ENCODE measurements around the gene C11orf21. TPM values are rescaled to one million over a fixed set of nuclear protein-coding genes. Genes with fewer than 3 reads are reported as not detected.

Gene C11orf21
- polyA plus RNA-seq, 3 donors: 10.8 to 135 (median 13.1) TPM

- H3K4me3 Mint-ChIP-seq: peak overlapping the region in 1 of 2 donors; percentile 43
- Histone ChIP-seq H3K4me1 (ENCODE audit: control insufficient read depth in 1 of 2, insufficient read depth in 2 of 2, low read length in 2 of 2) (peaks cover 19 to 32% of the 10 kb centered on the region in 2 donors), H3K4me2 (replicated peaks; ENCODE audit: extremely low read depth, low read length, poor library complexity, severe bottlenecking) (no peak overlapping the region), H3K4me3 (replicated peaks in 1 of 3; ENCODE audit: low read depth in 2 of 3, low read length in 3 of 3) (no peak overlapping the region), H3K9ac (ENCODE audit: insufficient read depth, low read length, poor library complexity, severe bottlenecking) (no peak overlapping the region), H3K27me3 (ENCODE audit: control insufficient read depth in 2 of 2, insufficient read depth in 2 of 2, low read length in 2 of 2) (peaks cover 0 to 14% of the 10 kb centered on the region in 2 donors), H2AFZ (ENCODE audit: insufficient read depth, low read depth, low read length, poor library complexity, severe bottlenecking) (no peak overlapping the region), H3K9me3 (replicated peaks in 1 of 2; ENCODE audit: control insufficient read depth in 1 of 2, insufficient read depth in 1 of 2, low read length in 2 of 2) (peaks cover 0 to 2% of the 10 kb centered on the region in 2 donors), H3K79me2 (ENCODE audit: insufficient read depth, low read length) (no peaks in the 10 kb centered on the region), H4K20me1 (ENCODE audit: insufficient read depth, low read length) (no peaks in the 10 kb centered on the region), H3K27ac (ENCODE audit: low read depth in 1 of 2, low read length in 2 of 2) (no peak overlapping the region), H3K36me3 (replicated peaks in 1 of 2; ENCODE audit: control insufficient read depth in 1 of 2, insufficient read depth in 2 of 2, low read length in 2 of 2) (no peaks in the 10 kb centered on the region)
- intact Hi-C loops (cut with micrococcal nuclease): no loop called here
- H3K4me1 Mint-ChIP-seq: peaks cover 14% of the 10 kb centered on the region
- H3K27ac Mint-ChIP-seq: peak overlapping the region in 1 of 7 donors; percentile 23
- H3K9me3 Mint-ChIP-seq: peaks cover 2 to 14% (median 8%) of the 10 kb centered on the region in 7 donors
- TF ChIP-seq, protein P1, sequence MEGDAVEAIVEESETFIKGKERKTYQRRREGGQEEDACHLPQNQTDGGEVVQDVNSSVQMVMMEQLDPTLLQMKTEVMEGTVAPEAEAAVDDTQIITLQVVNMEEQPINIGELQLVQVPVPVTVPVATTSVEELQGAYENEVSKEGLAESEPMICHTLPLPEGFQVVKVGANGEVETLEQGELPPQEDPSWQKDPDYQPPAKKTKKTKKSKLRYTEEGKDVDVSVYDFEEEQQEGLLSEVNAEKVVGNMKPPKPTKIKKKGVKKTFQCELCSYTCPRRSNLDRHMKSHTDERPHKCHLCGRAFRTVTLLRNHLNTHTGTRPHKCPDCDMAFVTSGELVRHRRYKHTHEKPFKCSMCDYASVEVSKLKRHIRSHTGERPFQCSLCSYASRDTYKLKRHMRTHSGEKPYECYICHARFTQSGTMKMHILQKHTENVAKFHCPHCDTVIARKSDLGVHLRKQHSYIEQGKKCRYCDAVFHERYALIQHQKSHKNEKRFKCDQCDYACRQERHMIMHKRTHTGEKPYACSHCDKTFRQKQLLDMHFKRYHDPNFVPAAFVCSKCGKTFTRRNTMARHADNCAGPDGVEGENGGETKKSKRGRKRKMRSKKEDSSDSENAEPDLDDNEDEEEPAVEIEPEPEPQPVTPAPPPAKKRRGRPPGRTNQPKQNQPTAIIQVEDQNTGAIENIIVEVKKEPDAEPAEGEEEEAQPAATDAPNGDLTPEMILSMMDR (IDR thresholded peaks at IDR 0.05): no peak
- DNase-seq: no peak
- no peaks in the 10 kb centered on the region for H3K36me3 Mint-ChIP-seq
- H3K27me3 Mint-ChIP-seq (ENCODE audit: low read depth in 3 of 3): peaks cover 14 to 42% (median 20%) of the 10 kb centered on the region in 3 donors
- WGBS (ENCODE audit: insufficient coverage): 97% methylated on average over 11 of the region's 15 CpGs
Measured at GRCh38 chr11:2273311-2273710, 28.4 kb downstream of the C11orf21 start.

DNA sequence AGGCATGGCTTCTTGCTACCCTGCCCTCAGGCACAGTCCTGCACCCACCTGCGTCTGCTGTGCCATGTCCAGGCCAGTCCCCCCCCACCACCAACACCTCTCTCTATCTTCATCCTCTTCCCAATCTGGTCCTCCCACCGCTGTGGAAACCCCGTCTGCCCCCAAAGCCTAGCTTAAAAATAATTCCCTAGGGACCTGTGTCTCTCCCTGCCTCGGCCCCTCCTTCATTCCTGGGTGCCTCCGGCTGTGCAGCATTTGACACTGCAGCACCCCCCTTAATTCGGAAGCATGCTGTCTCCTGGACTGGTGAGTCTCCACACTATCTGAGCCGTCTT, 28.8 kb downstream of the C11orf21 start:
- no peaks in the 10 kb centered on the region for H4K20me1 ChIP-seq (ENCODE audit: insufficient read depth, low read length)
- H3K36me3 ChIP-seq (replicated peaks in 1 of 2; ENCODE audit: control insufficient read depth in 1 of 2, insufficient read depth in 2 of 2, low read length in 2 of 2): no peaks in the 10 kb centered on the region
- Mint-ChIP-seq H3K4me3 (peak overlapping the region in 1 of 2 donors; percentile 28), H3K27me3 (ENCODE audit: low read depth in 3 of 3) (peaks cover 16 to 40% (median 18%) of the 10 kb centered on the region in 3 donors), H3K9me3 (peaks cover 2 to 13% (median 6%) of the 10 kb centered on the region in 7 donors), H3K27ac (no peak overlapping the region), H3K4me1 (peaks cover 18% of the 10 kb centered on the region), H3K36me3 (peaks cover 3% of the 10 kb centered on the region in 2 donors)
- H3K27me3 ChIP-seq (ENCODE audit: control insufficient read depth in 2 of 2, insufficient read depth in 2 of 2, low read length in 2 of 2): peaks cover 0 to 14% of the 10 kb centered on the region in 2 donors
- TF ChIP-seq, protein P1 (IDR thresholded peaks at IDR 0.05): no peak
- peaks cover 23 to 36% of the 10 kb centered on the region in 2 donors for H3K4me1 ChIP-seq (ENCODE audit: control insufficient read depth in 1 of 2, insufficient read depth in 2 of 2, low read length in 2 of 2)
- peaks cover 0 to 2% of the 10 kb centered on the region in 2 donors for H3K9me3 ChIP-seq (replicated peaks in 1 of 2; ENCODE audit: control insufficient read depth in 1 of 2, insufficient read depth in 1 of 2, low read length in 2 of 2)
- H3K9ac ChIP-seq (ENCODE audit: insufficient read depth, low read length, poor library complexity, severe bottlenecking): no peak overlapping the region
- H3K4me2 ChIP-seq (replicated peaks; ENCODE audit: extremely low read depth, low read length, poor library complexity, severe bottlenecking): no peak overlapping the region
- H3K27ac ChIP-seq (ENCODE audit: low read depth in 1 of 2, low read length in 2 of 2): no peak overlapping the region
- intact Hi-C loops (cut with micrococcal nuclease): no loop called here
- H3K4me3 ChIP-seq (replicated peaks in 1 of 3; ENCODE audit: low read depth in 2 of 3, low read length in 3 of 3): no peak overlapping the region
- DNase-seq: no peak
- WGBS (ENCODE audit: insufficient coverage): 100% methylated on average over 7 of the region's 7 CpGs
- H3K79me2 ChIP-seq (ENCODE audit: insufficient read depth, low read length): no peaks in the 10 kb centered on the region
- H2AFZ ChIP-seq (ENCODE audit: insufficient read depth, low read depth, low read length, poor library complexity, severe bottlenecking): no peak overlapping the region

Data from CD14-positive monocyte (primary cell).